Activated naive CD4-positive, alpha-beta T cell treated with anti-CD3 and anti-CD28 coated beads, Interleukin-2, amount 50 U/mL, for 72 hours (primary cell): Measurements from ENCODE around the gene TMC7. TPM values are rescaled to one million over a fixed set of nuclear protein-coding genes. Genes with fewer than 3 reads are reported as not detected.
A peak's percentile ranks its signal among the peaks of the same experiment; 100 is the strongest.
"Not testable (repeated sequence)": the region's sequence is repeated elsewhere in the genome, so short reads cannot be mapped to it uniquely, and the experiment has no call there.

Experiments used
- ATAC-seq, 2 donors: fragments of 150-1000 bp; cut with Tn5 transposase; 2 replicates each; pipeline ENCODE4 v1.10.0; 2021; ENCODE audit warnings: mild to moderate bottlenecking in 2 of 2, moderate library complexity in 2 of 2
- DNase-seq, 2 donors: peaks; one replicate each; pipeline ENCODE4 v3.0.0; 2021 to 2022; ENCODE audit warnings: low spot score in 2 of 2
- H3K27ac Mint-ChIP-seq, 2 donors: one replicate each; pipeline ENCODE4 v1.8.0; 2022; ENCODE audit warnings: mild to moderate bottlenecking in 2 of 2, mixed read lengths in 2 of 2
- H3K36me3 Mint-ChIP-seq, 2 donors: one replicate each; pipeline ENCODE4 v1.8.0; 2022; ENCODE audit warnings: mixed read lengths in 2 of 2
- H3K9me3 Mint-ChIP-seq, 2 donors: one replicate each; pipeline ENCODE4 v1.8.0; 2022; ENCODE audit warnings: mixed read lengths in 2 of 2
- total RNA-seq, 2 donors: library from RNA; stranded (reverse); gene quantifications; one replicate each; pipeline ENCODE4 v1.2.3, GENCODE V29; 2022

Gene TMC7
- total RNA-seq, 2 donors from 2014 or later, result not detected

- Mint-ChIP-seq H3K27ac (no peak overlapping the region), H3K9me3 (no peaks in the 10 kb centered on the region), H3K36me3 (no peaks in the 10 kb centered on the region)
- DNase-seq, result no peak
- no peak for ATAC-seq
These were observed 16.9 kb upstream of the TMC7 start for GRCh38 chr16:18966791-18967190.

GRCh38 chr16:18969050-18969854, 14.5 kb upstream of the TMC7 start:
- H3K9me3 Mint-ChIP-seq, result no peaks in the 10 kb centered on the region
- H3K36me3 Mint-ChIP-seq, result no peaks in the 10 kb centered on the region

GRCh38 chr16:18969855-18970240, 13.9 kb upstream of the TMC7 start:
- no peak overlapping the region for H3K27ac Mint-ChIP-seq
- H3K36me3 Mint-ChIP-seq, result no peaks in the 10 kb centered on the region
- no peak for ATAC-seq
- no peak for DNase-seq
- H3K9me3 Mint-ChIP-seq, result no peaks in the 10 kb centered on the region

More at GRCh38 chr16:18969050-18969854, 14.5 kb upstream of the TMC7 start:
- peak; percentile 91 to 97 for ATAC-seq
- H3K27ac Mint-ChIP-seq, result peak overlapping the region in 1 of 2 donors; percentile 18
- peak; percentile 74 to 85 for DNase-seq

GRCh38 chr16:18975109-18975508, 8.6 kb upstream of the TMC7 start:
- ATAC-seq (no peak), DNase-seq (no peak)
- Mint-ChIP-seq H3K9me3 (no peaks in the 10 kb centered on the region), H3K36me3 (no peaks in the 10 kb centered on the region), H3K27ac (no peak overlapping the region)

- DNase-seq (no peak), ATAC-seq (no peak)
- Mint-ChIP-seq H3K27ac (no peak overlapping the region), H3K9me3 (no peaks in the 10 kb centered on the region), H3K36me3 (no peaks in the 10 kb centered on the region)
These were observed 3.8 kb upstream of the TMC7 start for GRCh38 chr16:18979936-18980335.

- ATAC-seq (no peak), DNase-seq (no peak)
- no peak overlapping the region for H3K27ac Mint-ChIP-seq
- H3K9me3 Mint-ChIP-seq, result no peaks in the 10 kb centered on the region
- no peaks in the 10 kb centered on the region for H3K36me3 Mint-ChIP-seq
These were observed 786 bp downstream of the TMC7 start for GRCh38 chr16:18984435-18985005.

- H3K36me3 Mint-ChIP-seq, DNase-seq, H3K9me3 Mint-ChIP-seq, H3K27ac Mint-ChIP-seq, ATAC-seq: not testable (repeated sequence)
These were observed 1.5 kb downstream of the TMC7 start for GRCh38 chr16:18985256-18985655.

GRCh38 chr16:18991731-18992130, 8.0 kb downstream of the TMC7 start:
- not testable (repeated sequence) for H3K27ac Mint-ChIP-seq, H3K36me3 Mint-ChIP-seq, ATAC-seq, DNase-seq, H3K9me3 Mint-ChIP-seq

GRCh38 chr16:18993531-18993930, 9.8 kb downstream of the TMC7 start:
- H3K27ac Mint-ChIP-seq, DNase-seq, H3K9me3 Mint-ChIP-seq, ATAC-seq, H3K36me3 Mint-ChIP-seq: not testable (repeated sequence)

- not testable (repeated sequence) for H3K9me3 Mint-ChIP-seq, ATAC-seq, H3K27ac Mint-ChIP-seq, H3K36me3 Mint-ChIP-seq, DNase-seq
These were observed 10.4 kb downstream of the TMC7 start for GRCh38 chr16:18994181-18994580.

GRCh38 chr16:18995406-18995805, 11.7 kb downstream of the TMC7 start:
- ATAC-seq, H3K27ac Mint-ChIP-seq, H3K9me3 Mint-ChIP-seq, H3K36me3 Mint-ChIP-seq, DNase-seq: not testable (repeated sequence)

- H3K36me3 Mint-ChIP-seq, ATAC-seq, H3K9me3 Mint-ChIP-seq, H3K27ac Mint-ChIP-seq, DNase-seq: not testable (repeated sequence)
These were observed 12.8 kb downstream of the TMC7 start for GRCh38 chr16:18996536-18996935.

- DNase-seq, ATAC-seq, H3K27ac Mint-ChIP-seq, H3K36me3 Mint-ChIP-seq, H3K9me3 Mint-ChIP-seq: not testable (repeated sequence)
These were observed 13.3 kb downstream of the TMC7 start for GRCh38 chr16:18997001-18997400.

GRCh38 chr16:18999045-18999393, 15.3 kb downstream of the TMC7 start:
- ATAC-seq, result no peak
- Mint-ChIP-seq H3K9me3 (no peaks in the 10 kb centered on the region), H3K27ac (no peak overlapping the region), H3K36me3 (no peaks in the 10 kb centered on the region)
- DNase-seq, result no peak

GRCh38 chr16:19001788-19002187, 18.1 kb downstream of the TMC7 start:
- no peak overlapping the region for H3K27ac Mint-ChIP-seq
- no peaks in the 10 kb centered on the region for H3K9me3 Mint-ChIP-seq
- no peaks in the 10 kb centered on the region for H3K36me3 Mint-ChIP-seq
- no peak for ATAC-seq
- DNase-seq, result no peak

GRCh38 chr16:19003935-19004334, 20.2 kb downstream of the TMC7 start:
- DNase-seq, result no peak
- no peak overlapping the region for H3K27ac Mint-ChIP-seq
- no peak for ATAC-seq
- no peaks in the 10 kb centered on the region for H3K36me3 Mint-ChIP-seq
- no peaks in the 10 kb centered on the region for H3K9me3 Mint-ChIP-seq

GRCh38 chr16:19005561-19006445, 22.1 kb downstream of the TMC7 start:
- DNase-seq, result no peak
- no peak overlapping the region for H3K27ac Mint-ChIP-seq
- peaks cover 2 to 3% of the 10 kb centered on the region in 2 donors for H3K9me3 Mint-ChIP-seq
- ATAC-seq, result no peak
- H3K36me3 Mint-ChIP-seq, result no peaks in the 10 kb centered on the region
